ENCODE results near the gene CYB5B. TPM values are rescaled to one million over a fixed set of nuclear protein-coding genes. Genes with fewer than 3 reads are reported as not detected.
A peak's percentile ranks its signal among the peaks of the same experiment; 100 is the strongest.

CYB5B gene
- total RNA-seq, 1 donor from 2014 or later = 46.3 TPM

DNA sequence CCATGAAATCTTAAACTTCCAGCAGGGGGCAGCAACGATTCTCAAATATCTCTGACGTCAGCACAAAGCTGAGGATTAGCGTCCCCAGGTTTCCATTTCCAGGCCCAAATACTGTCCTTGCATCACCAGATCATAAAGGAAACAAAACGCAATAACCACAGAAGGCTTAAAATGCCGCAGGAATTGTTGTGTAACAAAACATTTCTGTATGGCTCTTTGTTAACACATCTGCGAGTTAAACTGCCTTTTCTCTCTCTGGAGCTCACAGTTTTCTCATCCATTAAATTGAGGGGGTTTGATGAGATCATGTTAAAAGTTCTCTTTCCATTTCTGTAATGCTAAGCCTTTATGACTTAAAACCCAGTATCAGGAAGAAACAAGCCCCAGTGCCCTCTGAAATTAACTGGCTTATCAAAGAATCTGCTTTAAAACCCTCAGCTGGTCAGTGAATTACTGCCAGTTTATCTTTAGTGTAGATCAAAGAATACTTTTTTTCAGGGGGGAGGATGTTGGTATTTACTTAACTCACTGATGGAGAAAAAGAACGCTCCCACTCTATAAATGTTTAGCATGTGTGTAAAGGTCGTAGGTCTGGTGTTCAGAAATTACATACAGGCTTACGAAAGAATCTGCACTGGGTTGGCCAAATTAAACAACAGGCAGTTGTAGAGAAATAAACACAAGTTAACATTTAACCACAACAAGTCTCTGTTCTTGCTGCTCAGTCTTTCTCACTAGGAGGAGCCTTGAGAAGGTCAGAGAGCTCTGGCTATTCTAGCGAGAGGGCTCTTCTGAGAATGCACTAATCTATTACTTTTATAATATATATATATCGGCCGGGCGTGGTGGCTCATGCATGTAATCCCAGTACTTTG lies 28.0 kb upstream of the CYB5B start:
- TF ChIP-seq, protein P1, sequence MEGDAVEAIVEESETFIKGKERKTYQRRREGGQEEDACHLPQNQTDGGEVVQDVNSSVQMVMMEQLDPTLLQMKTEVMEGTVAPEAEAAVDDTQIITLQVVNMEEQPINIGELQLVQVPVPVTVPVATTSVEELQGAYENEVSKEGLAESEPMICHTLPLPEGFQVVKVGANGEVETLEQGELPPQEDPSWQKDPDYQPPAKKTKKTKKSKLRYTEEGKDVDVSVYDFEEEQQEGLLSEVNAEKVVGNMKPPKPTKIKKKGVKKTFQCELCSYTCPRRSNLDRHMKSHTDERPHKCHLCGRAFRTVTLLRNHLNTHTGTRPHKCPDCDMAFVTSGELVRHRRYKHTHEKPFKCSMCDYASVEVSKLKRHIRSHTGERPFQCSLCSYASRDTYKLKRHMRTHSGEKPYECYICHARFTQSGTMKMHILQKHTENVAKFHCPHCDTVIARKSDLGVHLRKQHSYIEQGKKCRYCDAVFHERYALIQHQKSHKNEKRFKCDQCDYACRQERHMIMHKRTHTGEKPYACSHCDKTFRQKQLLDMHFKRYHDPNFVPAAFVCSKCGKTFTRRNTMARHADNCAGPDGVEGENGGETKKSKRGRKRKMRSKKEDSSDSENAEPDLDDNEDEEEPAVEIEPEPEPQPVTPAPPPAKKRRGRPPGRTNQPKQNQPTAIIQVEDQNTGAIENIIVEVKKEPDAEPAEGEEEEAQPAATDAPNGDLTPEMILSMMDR (IDR thresholded peaks at IDR 0.05; ENCODE audit: insufficient read depth, low read length, poor library complexity, severe bottlenecking) = peak; percentile 60
- Histone ChIP-seq H3K4me3 (ENCODE audit: low read depth, low read length) (no peak overlapping the region), H3K36me3 (ENCODE audit: control insufficient read depth, insufficient read depth, low read length) (no peaks in the 10 kb centered on the region), H3K27me3 (ENCODE audit: control insufficient read depth, insufficient read depth, low read length) (no peaks in the 10 kb centered on the region)
- DNase-seq (ENCODE audit: low read depth) = peak; percentile 85

DNA sequence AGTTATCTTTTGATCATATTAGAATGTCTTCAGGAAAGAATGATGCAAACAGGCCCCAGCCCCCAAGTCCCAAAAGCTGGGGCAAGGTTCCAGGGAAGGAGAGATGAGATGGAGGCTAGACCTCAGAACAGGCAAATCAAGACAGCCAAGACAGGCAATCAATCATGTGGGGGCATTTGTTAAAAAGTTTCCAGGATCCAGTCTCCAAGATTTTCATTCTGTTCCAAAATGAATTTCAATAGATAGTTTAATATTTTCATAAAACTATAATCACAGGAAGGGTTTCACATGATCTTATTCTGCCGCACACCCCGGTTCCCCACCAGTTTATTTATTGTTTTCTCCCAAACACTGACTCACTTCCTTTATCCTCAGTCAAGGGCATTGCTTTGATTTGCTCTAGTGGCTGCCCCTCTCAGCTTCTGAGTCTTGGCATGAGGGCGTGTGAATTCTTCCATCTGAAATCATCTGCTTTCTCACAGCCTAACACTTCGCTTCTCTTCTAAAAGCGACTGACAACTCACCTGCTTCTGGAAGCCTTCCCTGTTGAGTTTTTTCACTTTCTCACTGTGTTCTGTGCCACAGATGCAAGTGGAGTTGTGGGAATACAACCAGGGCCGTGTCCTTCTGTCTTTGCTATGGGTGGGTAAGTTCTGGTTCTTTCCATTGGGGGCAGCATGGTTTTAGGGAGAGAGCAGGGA lies 26.4 kb upstream of the CYB5B start:
- TF ChIP-seq, protein P1 (IDR thresholded peaks at IDR 0.05; ENCODE audit: insufficient read depth, low read length, poor library complexity, severe bottlenecking) = peak; percentile 66
- H3K36me3 ChIP-seq (ENCODE audit: control insufficient read depth, insufficient read depth, low read length) = no peaks in the 10 kb centered on the region
- H3K4me3 ChIP-seq (ENCODE audit: low read depth, low read length) = peak overlapping the region; percentile 11
- no peaks in the 10 kb centered on the region for H3K27me3 ChIP-seq (ENCODE audit: control insufficient read depth, insufficient read depth, low read length)
- peak; percentile 69 for DNase-seq (ENCODE audit: low read depth)

DNA sequence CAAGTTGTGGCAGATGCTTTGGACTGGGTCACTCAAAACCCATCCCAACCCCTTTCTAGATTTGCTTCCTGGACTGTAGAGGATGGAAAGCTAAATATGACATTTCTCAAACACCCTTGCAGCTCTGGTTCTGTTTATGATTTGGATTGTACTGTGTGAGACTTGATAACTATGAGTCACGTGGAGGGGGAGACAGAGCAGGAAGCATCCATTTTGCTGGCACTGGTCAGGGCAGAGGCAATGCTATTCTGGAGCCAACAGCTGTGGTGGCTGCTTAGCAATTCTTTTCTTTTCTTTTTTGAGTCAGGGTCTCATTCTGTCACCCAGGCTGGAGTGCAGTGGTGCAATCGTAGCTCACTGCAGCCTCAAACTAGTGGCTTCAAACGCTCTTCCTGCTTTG lies 25.1 kb upstream of the CYB5B start:
- DNase-seq (ENCODE audit: low read depth) = no peak

DNA sequence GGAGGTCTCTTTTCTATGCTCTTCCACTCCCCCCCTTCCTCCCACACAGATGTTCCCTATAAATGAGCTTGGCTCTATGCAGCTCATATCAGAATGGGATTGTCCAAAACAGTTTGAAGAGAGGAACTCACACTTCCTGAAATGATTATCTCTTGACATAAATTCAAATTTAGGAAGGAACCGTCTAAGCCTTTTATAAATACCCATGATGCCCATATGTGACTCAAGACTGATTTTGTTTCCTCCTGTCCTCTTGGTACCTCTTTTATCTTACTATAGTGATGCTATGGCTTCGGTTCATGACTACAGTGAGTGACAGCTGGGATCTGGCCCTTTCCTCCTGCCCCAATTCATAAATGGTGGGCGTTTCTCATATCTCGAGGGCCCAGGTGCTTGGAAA lies 22.0 kb upstream of the CYB5B start:
- Histone ChIP-seq H3K27me3 (ENCODE audit: control insufficient read depth, insufficient read depth, low read length) (no peaks in the 10 kb centered on the region), H3K4me3 (ENCODE audit: low read depth, low read length) (no peak overlapping the region), H3K36me3 (ENCODE audit: control insufficient read depth, insufficient read depth, low read length) (no peaks in the 10 kb centered on the region)
- TF ChIP-seq, protein P1 (IDR thresholded peaks at IDR 0.05; ENCODE audit: insufficient read depth, low read length, poor library complexity, severe bottlenecking) = no peak
- DNase-seq (ENCODE audit: low read depth) = no peak

More for the DNA sequence above, 25.1 kb upstream of the CYB5B start:
- no peak overlapping the region for H3K4me3 ChIP-seq (ENCODE audit: low read depth, low read length)
- TF ChIP-seq, protein P1 (IDR thresholded peaks at IDR 0.05; ENCODE audit: insufficient read depth, low read length, poor library complexity, severe bottlenecking) = no peak
- H3K36me3 ChIP-seq (ENCODE audit: control insufficient read depth, insufficient read depth, low read length) = no peaks in the 10 kb centered on the region
- no peaks in the 10 kb centered on the region for H3K27me3 ChIP-seq (ENCODE audit: control insufficient read depth, insufficient read depth, low read length)

DNA sequence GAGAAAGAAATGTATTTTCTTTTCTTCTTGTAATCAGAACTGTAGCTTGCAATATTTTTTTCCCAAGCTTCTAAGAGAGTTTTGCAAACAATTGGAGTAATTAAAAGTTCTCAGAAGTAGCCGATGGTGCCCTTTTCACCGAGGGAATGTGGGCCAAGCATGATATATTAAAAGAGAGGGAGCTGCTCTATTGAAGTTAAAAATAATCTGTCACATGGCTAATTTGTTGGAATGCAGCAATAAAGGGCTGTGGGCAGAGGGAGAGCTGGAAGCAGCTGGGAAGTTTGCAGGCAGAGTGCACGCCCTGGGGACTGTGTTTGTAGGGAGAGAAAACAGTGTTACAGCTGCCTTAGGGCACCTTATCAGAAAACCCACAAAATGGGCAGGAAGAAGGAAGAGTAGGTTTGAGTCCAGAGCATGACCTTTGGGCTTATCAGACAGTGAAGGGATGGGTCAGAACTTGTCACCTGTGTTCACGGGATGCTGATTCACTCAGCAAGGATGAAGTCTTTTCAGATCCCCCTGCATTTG lies 20.1 kb upstream of the CYB5B start:
- TF ChIP-seq, protein P1 (IDR thresholded peaks at IDR 0.05; ENCODE audit: insufficient read depth, low read length, poor library complexity, severe bottlenecking) = no peak
- no peak for DNase-seq (ENCODE audit: low read depth)
- H3K4me3 ChIP-seq (ENCODE audit: low read depth, low read length) = no peak overlapping the region
- no peaks in the 10 kb centered on the region for H3K27me3 ChIP-seq (ENCODE audit: control insufficient read depth, insufficient read depth, low read length)
- no peaks in the 10 kb centered on the region for H3K36me3 ChIP-seq (ENCODE audit: control insufficient read depth, insufficient read depth, low read length)

Measured in kidney epithelial cell (primary cell).